Endothelial cell of umbilical vein (primary cell): ENCODE measurements around the gene SUFU. TPM values are rescaled to one million over a fixed set of nuclear protein-coding genes. Genes with fewer than 3 reads are reported as not detected.

Experiments used
- BruUV-seq: library from RNA; stranded (reverse); fragments of 400-500 nt; replicated peaks from 2 replicates; lab custom pipeline; 2021; lab: Mats Ljungman, UMichigan
- CTCF ChIA-PET: fragments of 300-600, 350-600 bp; sonication (Branson Sonifier 250); formaldehyde crosslinking; loops from one replicate; lab custom pipeline; 2021; ENCODE audit warnings: antibody characterized with exemption, inconsistent platforms; lab: Charles Lee
- POLR2A ChIA-PET: fragments of 300-600, 350-600 bp; sonication (Branson Sonifier 250); formaldehyde crosslinking; loops from one replicate; lab custom pipeline; 2021; ENCODE audit warnings: antibody characterized with exemption, inconsistent platforms; lab: Charles Lee
- DNase-seq: peaks from one replicate; pipeline ENCODE4 v3.0.0-alpha.2; 2011; ENCODE audit warnings: low read depth, low spot score
- FAIRE-seq: peaks from 2 replicates; lab custom pipeline; 2011; peaks lifted over from hg19 to GRCh38; lab: Jason Lieb, UNC
- H2AFZ ChIP-seq: 2 replicates; pipeline ENCODE4 v1.6.0; 2012; ENCODE audit warnings: low read depth, low read length, control low read depth, inconsistent platforms
- H3K27ac ChIP-seq: 2 replicates; pipeline ENCODE4 v1.5.1; 2011; ENCODE audit warnings: low read depth, mild to moderate bottlenecking, control low read depth, low read length, moderate library complexity; ENCODE audit not compliant: insufficient read depth
- H3K27me3 ChIP-seq, 2 experiments: 2 replicates each; pipeline versions ENCODE4 v1.6.0 to v1.6.1; 2011; ENCODE audit warnings: low read length in 2 of 2, mixed read lengths in 1 of 2; ENCODE audit not compliant: control insufficient read depth in 2 of 2, insufficient read depth in 2 of 2
- H3K36me3 ChIP-seq, 2 experiments: 2 replicates in 1 of 2; 3 replicates in 1 of 2; pipeline ENCODE4 v1.5.1; 2011; ENCODE audit warnings: low read length in 2 of 2, mild to moderate bottlenecking in 1 of 2, moderate library complexity in 1 of 2; ENCODE audit not compliant: control insufficient read depth in 2 of 2, insufficient read depth in 2 of 2; ENCODE audit errors: extremely low read depth in 1 of 2
- H3K4me1 ChIP-seq: 3 replicates; pipeline ENCODE4 v1.5.1; 2011; ENCODE audit warnings: mild to moderate bottlenecking, low read length; ENCODE audit not compliant: control insufficient read depth, insufficient read depth; ENCODE audit errors: extremely low read depth
- H3K4me2 ChIP-seq: 2 replicates; pipeline ENCODE4 v1.6.1; 2011; ENCODE audit warnings: low read length, control low read depth, mixed read lengths; ENCODE audit not compliant: insufficient read depth
- H3K4me3 ChIP-seq, 3 experiments: fragments of 200-600 bp in 1 of 3; sonication (generic), shearing (Covaris generic) in 1 of 3; replicated peaks in 1 of 3; 2 replicates each; pipeline ENCODE4 v1.5.1; 2011 to 2016; ENCODE audit warnings: control low read depth in 3 of 3, low read length in 3 of 3, mild to moderate bottlenecking in 2 of 3, inconsistent platforms in 1 of 3, low read depth in 1 of 3, moderate library complexity in 1 of 3; ENCODE audit not compliant: insufficient read depth in 1 of 3
- H3K79me2 ChIP-seq: 2 replicates; pipeline ENCODE4 v1.6.0; 2012; ENCODE audit warnings: low read length, inconsistent platforms; ENCODE audit not compliant: control insufficient read depth, insufficient read depth
- H3K9ac ChIP-seq: replicated peaks from 2 replicates; pipeline ENCODE3; 2011; ENCODE audit warnings: low read length, control low read depth; ENCODE audit not compliant: insufficient read depth; ENCODE audit errors: extremely low read depth
- H3K9me1 ChIP-seq: replicated peaks from 3 replicates; pipeline ENCODE4 v1.6.0; 2011; ENCODE audit warnings: mild to moderate bottlenecking, low read length; ENCODE audit not compliant: control insufficient read depth, insufficient read depth; ENCODE audit errors: extremely low read depth
- H3K9me3 ChIP-seq: replicated peaks from 2 replicates; pipeline ENCODE4 v1.5.1; 2012; ENCODE audit warnings: low read length, inconsistent platforms; ENCODE audit not compliant: control insufficient read depth, insufficient read depth
- H4K20me1 ChIP-seq: replicated peaks from 2 replicates; pipeline ENCODE3; 2011; ENCODE audit warnings: mild to moderate bottlenecking, low read length; ENCODE audit not compliant: control insufficient read depth, insufficient read depth; ENCODE audit errors: extremely low read depth
- CTCF ChIP-seq, 2 donors: IDR thresholded peaks; 1 replicate in 1 of 2; 2 replicates in 1 of 2; pipeline ENCODE4 v1.5.1; 2011; ENCODE audit warnings: low read length in 2 of 2, mild to moderate bottlenecking in 2 of 2, moderate library complexity in 2 of 2, control low read depth in 1 of 2, inconsistent platforms in 1 of 2, low read depth in 1 of 2; ENCODE audit not compliant: insufficient read depth in 1 of 2; ENCODE audit errors: extremely low read depth in 1 of 2
- EZH2 ChIP-seq: IDR thresholded peaks from 2 replicates; pipeline ENCODE4 v1.6.1; 2012; ENCODE audit warnings: borderline replicate concordance, low read depth, mild to moderate bottlenecking, moderate library complexity, low read length, inconsistent platforms; ENCODE audit not compliant: severe bottlenecking
- FOS ChIP-seq: IDR thresholded peaks from 2 replicates; pipeline ENCODE4 v1.6.1; 2011; ENCODE audit warnings: mild to moderate bottlenecking, low read length, moderate library complexity, borderline replicate concordance; ENCODE audit not compliant: insufficient read depth
- GATA2 ChIP-seq: IDR thresholded peaks from 2 replicates; pipeline ENCODE4 v1.7.0; 2011; ENCODE audit warnings: low read depth, mild to moderate bottlenecking, moderate library complexity, mixed read lengths, low read length; ENCODE audit not compliant: insufficient read length, insufficient read depth
- JUN ChIP-seq: IDR thresholded peaks from 2 replicates; pipeline ENCODE4 v1.6.1; 2011; ENCODE audit warnings: borderline replicate concordance, low read depth; ENCODE audit not compliant: insufficient read length, insufficient read depth
- MYC ChIP-seq: IDR thresholded peaks from one replicate; pipeline ENCODE4 v1.6.1; 2011; ENCODE audit warnings: mild to moderate bottlenecking, low read depth, low read length
- POLR2A ChIP-seq: IDR thresholded peaks from 2 replicates; pipeline ENCODE4 v1.6.1; 2012; ENCODE audit warnings: low read depth, mild to moderate bottlenecking, control low read depth, low read length
- POLR2AphosphoS5 ChIP-seq: IDR thresholded peaks from 2 replicates; pipeline ENCODE4 v1.6.1; 2012; ENCODE audit warnings: low read depth, mild to moderate bottlenecking, control low read depth, low read length, moderate library complexity; ENCODE audit not compliant: insufficient read depth
- dilution Hi-C: fragments of 300-500 bp; cut with MboI; formaldehyde crosslinking; loops from one replicate; pipeline ENCODE4 v1.15.0; 2019; ENCODE audit warnings: low sequenced_read_pairs; ENCODE audit not compliant: extremely low pct_ligation_motif_present
- intact Hi-C: fragments of 100-400 bp; cut with micrococcal nuclease; formaldehyde crosslinking; loops from one replicate; pipeline ENCODE4 v1.10.0; 2022
- polyA plus RNA-seq, 4 experiments: library from polyadenylated mRNA; depleted of rRNA in 3 of 4; stranded (reverse) in 3 of 4; unstranded in 1 of 4; fragments of >200 nt; gene quantifications; 2 replicates each; pipeline versions ENCODE4 v1.2.1 to v1.2.3, GENCODE V29; 2011 to 2012; ENCODE audit warnings: missing spikeins in 1 of 4
- total RNA-seq: library from RNA; stranded (reverse); gene quantifications from 2 replicates; pipeline ENCODE4 v1.2.3, GENCODE V29; 2021
- TF ChIP-seq, protein P1 (sequence below): IDR thresholded peaks from 2 replicates; pipeline ENCODE4 v1.6.1; 2011; ENCODE audit not compliant: insufficient read depth, insufficient read length

The SUFU gene
- total and polyA plus RNA-seq, 2 donors (not counting 3 experiments of a cell fraction or from before 2014, with no cell fraction given), result 10.1 to 16.3 TPM

GRCh38 chr10:102620138-102620590, 116.4 kb downstream of the SUFU start:
- Histone ChIP-seq H4K20me1 (no peaks in the 10 kb centered on the region), H3K36me3 (peaks cover 0 to 8% of the 10 kb centered on the region in 2 experiments), H3K4me3 (no peak overlapping the region), H3K27ac (peak overlapping the region; percentile 58), H3K79me2 (no peaks in the 10 kb centered on the region), H3K27me3 (no peaks in the 10 kb centered on the region), H3K4me1 (peaks cover 33% of the 10 kb centered on the region), H3K4me2 (no peak overlapping the region), H2AFZ (no peak overlapping the region), H3K9me1 (no peaks in the 10 kb centered on the region), H3K9me3 (no peaks in the 10 kb centered on the region), H3K9ac (no peak overlapping the region)
- TF ChIP-seq JUN (no peak), POLR2A (no peak), MYC (no peak), FOS (no peak), CTCF (IDR thresholded peaks at IDR 0.05; ENCODE audit: extremely low read depth in 1 of 2, insufficient read depth in 1 of 2, low read depth in 1 of 2, low read length in 2 of 2) (no peak), GATA2 (no peak), EZH2 (no peak), POLR2AphosphoS5 (no peak)
- TF ChIP-seq, protein P1, sequence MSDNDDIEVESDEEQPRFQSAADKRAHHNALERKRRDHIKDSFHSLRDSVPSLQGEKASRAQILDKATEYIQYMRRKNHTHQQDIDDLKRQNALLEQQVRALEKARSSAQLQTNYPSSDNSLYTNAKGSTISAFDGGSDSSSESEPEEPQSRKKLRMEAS, result no peak
- FAIRE-seq, result no peak
- no peak for DNase-seq
- intact Hi-C loops, result loop anchor here (1.0 kb wide), 1 partner anchor 8 kb away; no protein-coding TSS in a partner anchor
- no TSS peak for BruUV-seq
- ChIA-PET CTCF (interaction anchor here (0.7 to 2.1 kb wide), 9 partner anchors 8 to 36 kb away, joined by 3 to 9 read pairs (median 4); partner anchors contain the start of gene TRIM8), POLR2A (interaction anchor here (1.0 to 1.3 kb wide), 2 partner anchors 14 to 15 kb away, joined by 3 to 4 read pairs; no protein-coding TSS in a partner anchor)
- dilution Hi-C loops, result no loop called here
